C4-2B (cell line): ENCODE data around the gene PITPNC1.
"Not testable (repeated sequence)": the region's sequence is repeated elsewhere in the genome, so short reads cannot be mapped to it uniquely, and the experiment has no call there.

Experiments used
- ZFX ChIP-seq: fragments of 450-650 bp; IDR thresholded peaks from 2 replicates; pipeline ENCODE4 v1.6.1; 2017
- TF ChIP-seq, protein P1 (sequence below): fragments of 450-650 bp; conservative IDR thresholded peaks from 2 replicates; pipeline ENCODE4 v1.5.1; 2017; ENCODE audit warnings: mild to moderate bottlenecking

DNA sequence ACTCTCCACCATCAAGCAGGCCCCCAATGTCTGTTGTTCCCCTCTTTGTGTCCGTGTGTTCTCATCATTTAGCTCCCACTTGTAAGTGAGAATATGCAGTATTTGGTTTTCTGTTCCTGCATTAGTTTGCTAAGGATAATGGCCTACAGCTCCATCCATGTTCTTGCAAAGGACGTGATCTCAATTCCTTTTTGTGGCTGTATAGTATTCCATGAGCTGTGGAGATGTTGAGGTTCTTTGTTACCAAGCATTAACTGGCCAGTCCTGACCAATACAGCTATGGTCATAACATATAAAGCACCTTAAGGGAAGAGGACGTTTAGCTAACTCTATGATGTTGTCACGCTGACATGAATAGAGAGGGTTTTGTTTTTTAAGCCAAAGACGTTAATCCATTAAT, 118.5 kb downstream of the PITPNC1 start:
- TF ChIP-seq, protein P1, sequence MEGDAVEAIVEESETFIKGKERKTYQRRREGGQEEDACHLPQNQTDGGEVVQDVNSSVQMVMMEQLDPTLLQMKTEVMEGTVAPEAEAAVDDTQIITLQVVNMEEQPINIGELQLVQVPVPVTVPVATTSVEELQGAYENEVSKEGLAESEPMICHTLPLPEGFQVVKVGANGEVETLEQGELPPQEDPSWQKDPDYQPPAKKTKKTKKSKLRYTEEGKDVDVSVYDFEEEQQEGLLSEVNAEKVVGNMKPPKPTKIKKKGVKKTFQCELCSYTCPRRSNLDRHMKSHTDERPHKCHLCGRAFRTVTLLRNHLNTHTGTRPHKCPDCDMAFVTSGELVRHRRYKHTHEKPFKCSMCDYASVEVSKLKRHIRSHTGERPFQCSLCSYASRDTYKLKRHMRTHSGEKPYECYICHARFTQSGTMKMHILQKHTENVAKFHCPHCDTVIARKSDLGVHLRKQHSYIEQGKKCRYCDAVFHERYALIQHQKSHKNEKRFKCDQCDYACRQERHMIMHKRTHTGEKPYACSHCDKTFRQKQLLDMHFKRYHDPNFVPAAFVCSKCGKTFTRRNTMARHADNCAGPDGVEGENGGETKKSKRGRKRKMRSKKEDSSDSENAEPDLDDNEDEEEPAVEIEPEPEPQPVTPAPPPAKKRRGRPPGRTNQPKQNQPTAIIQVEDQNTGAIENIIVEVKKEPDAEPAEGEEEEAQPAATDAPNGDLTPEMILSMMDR: not testable (repeated sequence)
- TF ChIP-seq ZFX: not testable (repeated sequence)
